Ascending aorta (tissue), 2 donors: ENCODE measurements around the gene LILRB2. TPM values are rescaled to one million over a fixed set of nuclear protein-coding genes. Genes with fewer than 3 reads are reported as not detected.
"Not testable (repeated sequence)": the region's sequence is repeated elsewhere in the genome, so short reads cannot be mapped to it uniquely, and the experiment has no call there.

Experiments
- DNase-seq, 2 donors: peaks; one replicate each; pipeline ENCODE4 v3.0.0-alpha.2; 2019; ENCODE audit warnings: low spot score in 2 of 2
- H3K27ac ChIP-seq, 2 donors: fragments of 200-600 bp; sonication (generic); one replicate each; pipeline ENCODE4 v1.5.1; 2016 to 2017; ENCODE audit warnings: mild to moderate bottlenecking in 1 of 2
- H3K27me3 ChIP-seq: fragments of 200-600 bp; sonication (generic); one replicate; pipeline ENCODE4 v1.5.1; 2017
- H3K36me3 ChIP-seq, 2 donors: fragments of 200-600 bp; sonication (generic); one replicate each; pipeline ENCODE4 v1.5.1; 2016
- H3K4me1 ChIP-seq, 2 donors: fragments of 200-600 bp; sonication (generic); one replicate each; pipeline ENCODE4 v1.5.1; 2016 to 2017; ENCODE audit warnings: mild to moderate bottlenecking in 1 of 2
- H3K4me3 ChIP-seq, 2 donors: fragments of 200-600 bp; sonication (generic); one replicate each; pipeline ENCODE4 v1.5.1; 2016 to 2017; ENCODE audit warnings: mild to moderate bottlenecking in 1 of 2
- H3K9me3 ChIP-seq, 2 donors: fragments of 200-600 bp; sonication (generic); one replicate each; pipeline ENCODE4 v1.5.1; 2016
- intact Hi-C: fragments of 100-400 bp; cut with DNase I; formaldehyde crosslinking; loops from one replicate; pipeline ENCODE4 v1.15.1; 2023
- total RNA-seq: library from RNA; depleted of rRNA; stranded (reverse); fragments of >200 nt; gene quantifications from one replicate; pipeline ENCODE4 v1.1.0, GENCODE V29; 2016
- TF ChIP-seq, protein P1 (sequence below), 3 experiments: fragments of 200-600 bp in 2 of 3; fragments of 450-650 bp in 1 of 3; sonication (generic) in 2 of 3; IDR thresholded peaks; one replicate each; pipeline ENCODE4 v1.5.1; 2016 to 2019; ENCODE audit warnings: antibody characterized with exemption in 3 of 3, mild to moderate bottlenecking in 1 of 3, moderate library complexity in 1 of 3

LILRB2 gene
- 0.11 TPM for total RNA-seq

DNA sequence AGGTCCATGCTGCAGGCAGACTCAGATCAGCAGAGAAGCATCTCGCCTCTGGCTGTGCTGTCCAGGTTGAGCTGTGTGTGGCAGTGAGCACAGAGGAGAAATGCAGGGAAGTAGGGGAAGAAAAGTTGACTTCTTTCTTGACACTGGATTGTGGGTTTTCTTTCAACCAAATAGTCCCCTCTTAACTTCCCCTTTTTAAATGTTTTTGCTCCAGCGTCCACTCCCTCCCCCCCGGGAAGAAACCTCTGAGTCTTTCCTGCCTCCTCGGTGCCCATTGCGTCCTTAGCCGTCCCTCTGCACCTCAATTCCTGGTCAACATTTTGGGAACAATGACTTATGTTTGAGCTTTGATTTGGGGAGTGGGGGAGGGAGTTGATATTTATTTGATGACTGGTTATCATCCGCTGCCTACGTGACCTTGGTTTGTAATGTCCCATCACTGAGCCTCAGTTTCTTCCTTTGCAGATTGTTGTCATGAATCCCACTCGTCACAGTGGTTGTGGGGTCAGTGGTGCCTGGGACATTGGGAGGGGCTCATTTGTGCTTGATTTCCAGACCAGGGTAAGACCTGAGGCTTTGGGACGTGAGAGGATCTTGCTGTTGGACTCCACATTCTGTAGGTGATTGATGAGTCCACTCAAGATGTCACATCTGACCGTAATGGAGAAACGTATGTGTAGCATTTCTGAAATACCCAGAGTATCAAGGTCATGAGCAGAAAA, at the start of gene LILRB2:
LILRB2 (minus strand) TSS at position 104 of the 722 bp plus-strand sequence. CDS start 614 bp downstream, outside the sequence.
- H3K4me3 ChIP-seq = no peak within 1 kb of the TSS
- no peaks in the 10 kb centered on the region for H3K27me3 ChIP-seq
- intact Hi-C loops = no loop called here
- no peaks in the 10 kb centered on the region for H3K36me3 ChIP-seq
- no peaks in the 10 kb centered on the region for H3K9me3 ChIP-seq
- TF ChIP-seq, protein P1, sequence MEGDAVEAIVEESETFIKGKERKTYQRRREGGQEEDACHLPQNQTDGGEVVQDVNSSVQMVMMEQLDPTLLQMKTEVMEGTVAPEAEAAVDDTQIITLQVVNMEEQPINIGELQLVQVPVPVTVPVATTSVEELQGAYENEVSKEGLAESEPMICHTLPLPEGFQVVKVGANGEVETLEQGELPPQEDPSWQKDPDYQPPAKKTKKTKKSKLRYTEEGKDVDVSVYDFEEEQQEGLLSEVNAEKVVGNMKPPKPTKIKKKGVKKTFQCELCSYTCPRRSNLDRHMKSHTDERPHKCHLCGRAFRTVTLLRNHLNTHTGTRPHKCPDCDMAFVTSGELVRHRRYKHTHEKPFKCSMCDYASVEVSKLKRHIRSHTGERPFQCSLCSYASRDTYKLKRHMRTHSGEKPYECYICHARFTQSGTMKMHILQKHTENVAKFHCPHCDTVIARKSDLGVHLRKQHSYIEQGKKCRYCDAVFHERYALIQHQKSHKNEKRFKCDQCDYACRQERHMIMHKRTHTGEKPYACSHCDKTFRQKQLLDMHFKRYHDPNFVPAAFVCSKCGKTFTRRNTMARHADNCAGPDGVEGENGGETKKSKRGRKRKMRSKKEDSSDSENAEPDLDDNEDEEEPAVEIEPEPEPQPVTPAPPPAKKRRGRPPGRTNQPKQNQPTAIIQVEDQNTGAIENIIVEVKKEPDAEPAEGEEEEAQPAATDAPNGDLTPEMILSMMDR (IDR thresholded peaks at IDR 0.05) = no peak
- no peak within 1 kb of the TSS for H3K27ac ChIP-seq
- H3K4me1 ChIP-seq = no peaks in the 10 kb centered on the region
- DNase-seq = no peak

DNA sequence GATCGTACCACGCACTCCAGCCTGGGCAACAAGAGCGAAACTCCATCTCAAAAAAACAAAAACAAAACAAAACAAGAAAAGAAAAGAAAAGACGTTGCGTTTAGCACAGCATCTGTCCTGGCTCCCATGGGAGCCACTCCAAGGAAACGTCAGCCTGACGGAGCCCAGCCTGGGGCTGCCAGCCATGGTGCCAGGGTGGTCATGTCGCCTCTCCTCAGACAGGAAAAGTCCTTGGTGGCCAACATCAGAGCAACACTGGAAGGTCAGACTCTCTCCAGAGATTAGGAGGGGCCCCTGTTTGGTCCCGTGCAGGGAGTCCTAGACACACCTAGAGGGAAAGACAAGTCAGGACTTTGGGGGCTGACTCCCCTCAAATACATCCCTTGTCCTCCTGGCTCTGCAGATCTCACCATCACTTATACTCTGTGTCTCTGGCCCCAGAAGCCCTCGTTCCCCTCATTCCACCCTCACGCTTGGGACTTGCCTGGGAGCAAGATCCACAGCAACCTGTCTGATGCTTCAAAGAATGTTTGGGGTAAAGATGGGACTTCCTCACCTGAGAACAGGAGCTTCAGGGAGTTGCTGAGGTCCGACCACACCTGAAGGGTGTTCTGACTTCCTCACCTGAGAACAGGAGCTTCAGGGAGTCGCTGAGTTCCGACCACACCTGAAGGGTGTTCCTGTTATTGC, 48.7 kb upstream of the LILRB2 start:
- intact Hi-C loops = no loop called here
- Histone ChIP-seq H3K9me3 (no peaks in the 10 kb centered on the region), H3K27me3 (no peaks in the 10 kb centered on the region), H3K36me3 (no peaks in the 10 kb centered on the region), H3K27ac (no peak overlapping the region), H3K4me3 (no peak overlapping the region), H3K4me1 (no peaks in the 10 kb centered on the region)
- no peak for DNase-seq
- TF ChIP-seq, protein P1 (IDR thresholded peaks at IDR 0.05) = no peak

DNA sequence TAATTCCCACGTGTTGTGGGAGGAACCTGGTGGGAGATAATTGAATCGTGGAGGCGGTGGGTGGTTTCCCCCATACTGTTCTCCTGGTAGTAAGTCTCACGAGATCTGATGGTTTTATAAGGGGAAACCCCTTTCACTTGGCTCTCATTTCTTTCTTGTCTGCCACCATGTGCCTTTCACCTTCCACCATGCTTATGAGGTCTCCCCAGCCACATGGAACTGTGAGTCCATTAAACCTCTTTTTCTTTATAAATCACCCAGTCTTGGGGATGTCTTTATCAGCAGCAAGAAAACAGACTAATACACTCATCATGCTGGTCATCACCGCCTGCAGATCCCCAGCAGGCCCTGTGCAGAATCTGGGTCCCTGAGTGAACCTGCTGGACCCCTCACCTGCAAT, 47.9 kb upstream of the LILRB2 start:
- H3K4me1 ChIP-seq, H3K4me3 ChIP-seq, intact Hi-C loops, DNase-seq, H3K27ac ChIP-seq, H3K36me3 ChIP-seq, H3K9me3 ChIP-seq, H3K27me3 ChIP-seq: not testable (repeated sequence)

DNA sequence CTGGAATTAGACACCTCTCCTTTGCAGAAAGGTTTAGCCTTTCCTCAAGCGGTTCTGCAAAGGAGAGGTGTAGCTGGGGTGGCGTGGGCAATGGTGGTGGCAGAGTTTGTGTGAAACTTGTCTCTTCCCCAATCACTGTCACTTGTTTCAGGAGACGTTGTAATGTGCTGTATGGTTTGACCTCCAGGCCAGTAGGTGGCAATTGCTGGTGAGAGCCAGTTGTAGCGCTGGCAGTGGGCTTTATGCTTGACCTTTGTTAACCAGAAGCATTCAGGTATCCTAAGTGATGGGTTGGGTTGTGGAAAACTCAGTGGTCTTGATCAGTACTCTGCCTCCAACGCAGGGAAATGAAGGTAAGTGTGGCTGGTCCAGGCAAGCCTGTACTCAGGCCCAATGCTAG, 44.7 kb upstream of the LILRB2 start:
- no peak for DNase-seq
- intact Hi-C loops = no loop called here

DNA sequence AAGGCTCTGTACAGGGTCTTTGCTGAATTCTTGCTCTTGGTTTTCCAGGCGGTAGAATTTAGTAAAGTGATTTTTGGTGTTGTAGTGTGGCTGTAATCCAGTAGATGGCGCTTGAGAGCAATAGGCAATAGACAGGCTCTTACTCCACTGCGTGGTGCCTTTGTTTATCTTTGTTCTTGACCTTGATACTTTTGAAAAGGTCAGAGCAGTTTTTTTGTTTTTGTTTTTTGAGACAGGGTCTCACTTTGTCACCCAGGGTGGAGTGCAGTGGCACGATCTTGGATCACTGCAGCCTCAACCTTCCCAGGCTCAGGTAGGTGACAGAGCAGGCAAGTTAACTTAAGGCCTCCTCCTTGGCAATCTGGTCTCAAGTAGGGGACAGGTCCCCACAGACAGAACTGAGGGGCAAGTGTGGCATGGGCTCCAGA, 44.3 kb upstream of the LILRB2 start:
- Histone ChIP-seq H3K27ac (no peak overlapping the region), H3K36me3 (no peaks in the 10 kb centered on the region), H3K4me1 (no peaks in the 10 kb centered on the region), H3K4me3 (no peak overlapping the region), H3K27me3 (no peaks in the 10 kb centered on the region), H3K9me3 (no peaks in the 10 kb centered on the region)
- intact Hi-C loops = no loop called here
- TF ChIP-seq, protein P1 (IDR thresholded peaks at IDR 0.05) = peak; percentile 44 to 54 (median 49)
- DNase-seq = no peak

More for the DNA sequence above, 44.7 kb upstream of the LILRB2 start:
- no peaks in the 10 kb centered on the region for H3K9me3 ChIP-seq
- H3K36me3 ChIP-seq = no peaks in the 10 kb centered on the region
- no peak overlapping the region for H3K4me3 ChIP-seq
- H3K27ac ChIP-seq = no peak overlapping the region
- H3K4me1 ChIP-seq = no peaks in the 10 kb centered on the region
- TF ChIP-seq, protein P1 (IDR thresholded peaks at IDR 0.05) = no peak
- H3K27me3 ChIP-seq = no peaks in the 10 kb centered on the region

DNA sequence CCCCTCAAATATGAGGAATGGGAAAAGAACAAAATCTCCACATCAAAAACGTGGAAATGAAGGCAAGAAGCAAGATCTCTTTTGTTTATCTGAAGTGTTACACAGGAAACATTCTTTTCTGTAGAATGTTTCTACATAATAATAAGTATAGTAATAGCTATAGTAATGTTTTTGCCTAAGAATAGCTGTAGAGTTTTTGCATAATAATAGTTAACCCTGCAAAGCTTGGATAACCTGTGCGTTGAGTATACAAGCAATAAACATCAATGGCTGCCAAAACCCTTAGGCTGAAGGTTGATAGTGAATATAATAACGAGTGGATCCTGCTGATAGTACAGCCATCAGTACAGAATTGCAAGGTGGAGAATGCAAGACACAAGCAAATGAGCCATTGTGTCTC, 43.2 kb upstream of the LILRB2 start:
- H3K27ac ChIP-seq = no peak overlapping the region
- H3K4me3 ChIP-seq = no peak overlapping the region
- H3K9me3 ChIP-seq = no peaks in the 10 kb centered on the region
- intact Hi-C loops = no loop called here
- no peaks in the 10 kb centered on the region for H3K36me3 ChIP-seq
- H3K27me3 ChIP-seq = no peaks in the 10 kb centered on the region
- DNase-seq = no peak
- TF ChIP-seq, protein P1 (IDR thresholded peaks at IDR 0.05) = no peak
- H3K4me1 ChIP-seq = no peaks in the 10 kb centered on the region
